Measurements from ENCODE around the gene SAMD4B. TPM values are rescaled to one million over a fixed set of nuclear protein-coding genes. Genes with fewer than 3 reads are reported as not detected.
"Not testable (repeated sequence)": the region's sequence is repeated elsewhere in the genome, so short reads cannot be mapped to it uniquely, and the experiment has no call there.

The SAMD4B gene
- total RNA-seq, 4 donors from 2014 or later, result 60.7 to 102 (median 77.1) TPM

- no peaks in the 10 kb centered on the region for H3K27me3 ChIP-seq
- no peaks in the 10 kb centered on the region for H3K9me3 ChIP-seq
- H3K4me3 ChIP-seq, result peak overlapping the region; percentile 15 to 52 (median 26)
- 40 to 46% methylated on average over 1 to 6 of the region's 6 CpGs for WGBS, 2 donors (ENCODE audit: low coverage in 1 of 2)
- intact Hi-C loops (cut with DNase I; ENCODE audit: low total_unique reads) (loop anchor here (5.0 kb wide), 1 partner anchor 373 kb away; no protein-coding TSS in a partner anchor), in situ Hi-C loops (cut with MboI; ENCODE audit: low pct_ligation_motif_present in 1 of 4, low pct_unique_long_range_greater_than_20kb in 1 of 4, low sequenced_read_pairs in 3 of 4) (loop anchor here in 3 of 4 donors (10.0 to 25.0 kb wide), 2 partner anchors 202 to 210 kb away; partner anchors contain the start of genes EID2 (in 2 of the 3), EID2B (in 2 of the 3) and PAK4 (in 1 of the 3))
- peaks cover 0 to 4% (median 0%) of the 10 kb centered on the region in 4 donors for H3K4me1 ChIP-seq
- H3K36me3 ChIP-seq, result no peaks in the 10 kb centered on the region
- peak overlapping the region; percentile 74 to 83 (median 79) for H3K27ac ChIP-seq
- TF ChIP-seq EP300 (IDR thresholded peaks at IDR 0.05; ENCODE audit: low read depth) (no peak), POLR2AphosphoS5 (IDR thresholded peaks at IDR 0.05) (no peak), CTCF (IDR thresholded peaks at IDR 0.05) (no peak)
- no peak for DNase-seq
Measured at GRCh38 chr19:39335168-39335548, 7.1 kb upstream of the SAMD4B start.

- TF ChIP-seq POLR2A (IDR thresholded peaks at IDR 0.05) (no peak), CTCF (IDR thresholded peaks at IDR 0.05) (no peak), POLR2AphosphoS5 (IDR thresholded peaks at IDR 0.05) (no peak), EP300 (IDR thresholded peaks at IDR 0.05; ENCODE audit: low read depth) (no peak)
- Histone ChIP-seq H3K27ac (peak overlapping the region; percentile 74 to 83 (median 79)), H3K4me1 (peaks cover 7 to 12% (median 8%) of the 10 kb centered on the region in 4 donors), H3K27me3 (no peaks in the 10 kb centered on the region), H3K36me3 (no peaks in the 10 kb centered on the region), H3K4me3 (no peak overlapping the region), H3K9me3 (no peaks in the 10 kb centered on the region)
- DNase-seq, result no peak
- 56% methylated on average over 3 of the region's 3 CpGs; no CpG with 5 or more reads in 1 of the 2 donors for WGBS, 2 donors (ENCODE audit: low coverage in 1 of 2)
- intact Hi-C loops (cut with DNase I; ENCODE audit: low total_unique reads) (loop anchor here (5.0 kb wide), 1 partner anchor 374 kb away; no protein-coding TSS in a partner anchor), in situ Hi-C loops (cut with MboI; ENCODE audit: low pct_ligation_motif_present in 1 of 4, low pct_unique_long_range_greater_than_20kb in 1 of 4, low sequenced_read_pairs in 3 of 4) (loop anchor here in 3 of 4 donors (10.0 to 25.0 kb wide), 2 partner anchors 201 to 212 kb away; partner anchors contain the start of genes EID2 (in 2 of the 3), EID2B (in 2 of the 3) and PAK4 (in 1 of the 3))
Measured at GRCh38 chr19:39336483-39336882, 5.7 kb upstream of the SAMD4B start.

GRCh38 chr19:39339674-39340073 lies 2.5 kb upstream of the SAMD4B start:
- H3K27me3 ChIP-seq, result no peaks in the 10 kb centered on the region
- H3K9me3 ChIP-seq, result no peaks in the 10 kb centered on the region
- H3K27ac ChIP-seq, result no peak overlapping the region
- no peak for DNase-seq
- TF ChIP-seq POLR2A (IDR thresholded peaks at IDR 0.05) (no peak), EP300 (IDR thresholded peaks at IDR 0.05; ENCODE audit: low read depth) (no peak), POLR2AphosphoS5 (IDR thresholded peaks at IDR 0.05) (no peak), CTCF (IDR thresholded peaks at IDR 0.05) (no peak)
- peaks cover 19 to 32% (median 22%) of the 10 kb centered on the region in 4 donors for H3K4me1 ChIP-seq
- H3K4me3 ChIP-seq, result no peak overlapping the region
- WGBS, 2 donors (ENCODE audit: low coverage in 1 of 2), result 94 to 100% methylated on average over 1 of the region's 1 CpG
- intact Hi-C loops (cut with DNase I; ENCODE audit: low total_unique reads), result loop anchor here (5.0 to 10.0 kb wide), 2 partner anchors 195 to 377 kb away; partner anchors contain the start of gene EID2B
- in situ Hi-C loops (cut with MboI; ENCODE audit: low pct_ligation_motif_present in 1 of 4, low pct_unique_long_range_greater_than_20kb in 1 of 4, low sequenced_read_pairs in 3 of 4), result loop anchor here in 3 of 4 donors (10.0 to 25.0 kb wide), 3 partner anchors 55 to 215 kb away; partner anchors contain the start of genes EID2 (in 2 of the 3), EID2B (in 2 of the 3), MED29 (in 1 of the 3) and PAF1 (in 1 of the 3)
- no peaks in the 10 kb centered on the region for H3K36me3 ChIP-seq

- Histone ChIP-seq H3K4me1 (peaks cover 19 to 37% (median 22%) of the 10 kb centered on the region in 4 donors), H3K27ac (peak overlapping the region in 1 of 4 donors; percentile 86)
- H3K9me3 ChIP-seq, DNase-seq, H3K36me3 ChIP-seq, H3K27me3 ChIP-seq, H3K4me3 ChIP-seq: not testable (repeated sequence)
- 77 to 95% methylated on average over 4 to 7 of the region's 7 CpGs for WGBS, 2 donors (ENCODE audit: low coverage in 1 of 2)
- intact Hi-C loops (cut with DNase I; ENCODE audit: low total_unique reads), result loop anchor here (10.0 kb wide), 1 partner anchor 195 kb away; the partner anchor contains the start of gene EID2B
- in situ Hi-C loops (cut with MboI; ENCODE audit: low pct_ligation_motif_present in 1 of 4, low pct_unique_long_range_greater_than_20kb in 1 of 4, low sequenced_read_pairs in 3 of 4), result loop anchor here in 2 of 4 donors (10.0 to 25.0 kb wide), 2 partner anchors 55 to 197 kb away; partner anchors contain the start of genes EID2 (in 2 of the 2), EID2B (in 2 of the 2), MED29 (in 1 of the 2) and PAF1 (in 1 of the 2)
Measured at GRCh38 chr19:39340156-39340555, 2.1 kb upstream of the SAMD4B start.
